Activated T-helper 17 cell treated with anti-CD3 and anti-CD28 coated beads, Interleukin-2, amount 50 U/mL, for 72 hours (primary cell): ENCODE data around the gene UTS2B. TPM values are rescaled to one million over a fixed set of nuclear protein-coding genes. Genes with fewer than 3 reads are reported as not detected.

ENCODE experiments used
- ATAC-seq: fragments of 150-1000 bp; cut with Tn5 transposase; replicated peaks from 2 replicates; pipeline ENCODE4 v1.10.0; 2021; ENCODE audit warnings: mild to moderate bottlenecking, moderate library complexity
- H3K27ac Mint-ChIP-seq: one replicate; pipeline ENCODE4 v1.8.0; 2022; ENCODE audit warnings: mixed read lengths
- H3K27me3 Mint-ChIP-seq: one replicate; pipeline ENCODE4 v1.8.0; 2022; ENCODE audit warnings: mixed read lengths
- H3K36me3 Mint-ChIP-seq: one replicate; pipeline ENCODE4 v1.8.0; 2022; ENCODE audit warnings: low read depth, mild to moderate bottlenecking, mixed read lengths
- H3K4me1 Mint-ChIP-seq: one replicate; pipeline ENCODE4 v1.8.0; 2022; ENCODE audit warnings: mixed read lengths
- H3K4me3 Mint-ChIP-seq: one replicate; pipeline ENCODE4 v1.8.0; 2022; ENCODE audit warnings: mild to moderate bottlenecking, mixed read lengths
- H3K9me3 Mint-ChIP-seq: one replicate; pipeline ENCODE4 v1.8.0; 2022; ENCODE audit warnings: mixed read lengths
- total RNA-seq, 2 donors: library from RNA; stranded (reverse); gene quantifications; one replicate each; pipeline ENCODE4 v1.2.3, GENCODE V29; 2022

The UTS2B gene
- total RNA-seq, 2 donors from 2014 or later, result not detected

DNA sequence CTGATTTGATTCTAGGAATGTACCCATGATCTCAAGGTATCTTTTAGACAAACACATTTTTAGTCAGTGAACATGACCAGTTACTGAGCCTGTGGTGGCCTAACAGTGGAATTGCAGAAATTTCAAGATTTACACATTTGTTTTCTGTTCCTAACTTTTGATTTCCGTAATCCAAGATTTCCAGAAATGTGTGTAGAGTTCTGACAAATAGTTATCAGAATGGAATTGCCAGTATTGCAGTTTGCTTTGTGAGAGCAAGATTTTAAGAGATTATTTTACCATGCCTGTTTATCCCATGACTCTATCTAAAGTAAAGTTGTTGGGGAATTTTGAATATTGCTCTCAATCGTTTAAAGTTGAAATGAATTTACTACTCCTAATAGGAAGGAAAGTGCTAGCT is 11.7 kb upstream of the UTS2B start:
- Mint-ChIP-seq H3K27ac (no peak overlapping the region), H3K4me1 (no peaks in the 10 kb centered on the region)

DNA sequence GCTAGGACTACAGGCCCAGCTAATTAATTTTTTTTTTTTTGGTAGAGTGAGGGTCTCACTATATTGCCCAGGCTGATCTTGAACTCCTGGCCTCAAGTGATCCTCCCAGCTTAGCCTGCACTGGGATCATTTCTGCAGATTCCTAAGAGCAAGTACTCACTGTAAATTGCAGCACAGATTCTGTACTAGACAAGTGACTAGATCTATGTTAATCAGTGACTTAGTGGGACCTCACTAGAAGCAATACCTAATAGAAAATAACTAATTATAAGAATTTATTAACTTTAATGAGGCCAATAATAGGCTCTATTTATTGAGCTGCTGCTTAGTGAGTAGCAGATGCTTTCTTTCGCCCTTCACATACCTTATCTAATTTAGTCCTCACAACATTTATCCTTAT is 10.6 kb upstream of the UTS2B start:
- no peaks in the 10 kb centered on the region for H3K36me3 Mint-ChIP-seq
- H3K27ac Mint-ChIP-seq, result no peak overlapping the region
- ATAC-seq, result no peak
- H3K4me1 Mint-ChIP-seq, result no peaks in the 10 kb centered on the region
- H3K4me3 Mint-ChIP-seq, result no peak overlapping the region
- H3K27me3 Mint-ChIP-seq, result no peaks in the 10 kb centered on the region
- no peaks in the 10 kb centered on the region for H3K9me3 Mint-ChIP-seq

More for the DNA sequence above, 11.7 kb upstream of the UTS2B start:
- Mint-ChIP-seq H3K4me3 (no peak overlapping the region), H3K27me3 (no peaks in the 10 kb centered on the region), H3K36me3 (no peaks in the 10 kb centered on the region), H3K9me3 (no peaks in the 10 kb centered on the region)
- ATAC-seq, result no peak

GRCh38 chr3:191340351-191340750 is 10.0 kb upstream of the UTS2B start:
- ATAC-seq, result no peak
- H3K27ac Mint-ChIP-seq, result no peak overlapping the region
- H3K4me1 Mint-ChIP-seq, result no peaks in the 10 kb centered on the region
- no peaks in the 10 kb centered on the region for H3K9me3 Mint-ChIP-seq
- H3K36me3 Mint-ChIP-seq, result no peaks in the 10 kb centered on the region
- no peaks in the 10 kb centered on the region for H3K27me3 Mint-ChIP-seq
- no peak overlapping the region for H3K4me3 Mint-ChIP-seq

- no peaks in the 10 kb centered on the region for H3K4me1 Mint-ChIP-seq
- no peaks in the 10 kb centered on the region for H3K36me3 Mint-ChIP-seq
- no peaks in the 10 kb centered on the region for H3K27me3 Mint-ChIP-seq
- H3K27ac Mint-ChIP-seq, result no peak overlapping the region
- no peak overlapping the region for H3K4me3 Mint-ChIP-seq
- no peak for ATAC-seq
- H3K9me3 Mint-ChIP-seq, result no peaks in the 10 kb centered on the region
These were observed 9.1 kb upstream of the UTS2B start for GRCh38 chr3:191339316-191339917.

DNA sequence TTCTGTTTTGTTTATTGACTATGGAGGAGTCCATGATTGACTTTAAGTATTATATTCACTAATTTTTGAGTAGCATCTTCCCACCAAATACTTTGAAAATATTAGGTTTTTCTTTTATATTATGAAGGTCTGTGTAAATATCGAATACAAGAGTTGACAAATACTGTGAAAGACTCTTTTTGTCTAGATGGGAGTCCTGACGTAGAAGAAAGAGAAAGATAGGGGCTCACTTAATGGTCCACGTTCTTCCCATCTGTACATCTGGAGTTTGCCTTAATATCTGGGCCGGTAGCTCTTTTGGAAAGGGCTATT is 7.8 kb upstream of the UTS2B start:
- H3K4me3 Mint-ChIP-seq, result peak overlapping the region; percentile 34
- H3K27ac Mint-ChIP-seq, result peak overlapping the region; percentile 28
- no peaks in the 10 kb centered on the region for H3K36me3 Mint-ChIP-seq
- H3K4me1 Mint-ChIP-seq, result no peaks in the 10 kb centered on the region
- H3K27me3 Mint-ChIP-seq, result no peaks in the 10 kb centered on the region
- ATAC-seq, result no peak
- no peaks in the 10 kb centered on the region for H3K9me3 Mint-ChIP-seq

- Mint-ChIP-seq H3K9me3 (no peaks in the 10 kb centered on the region), H3K4me3 (peak overlapping the region; percentile 34), H3K4me1 (no peaks in the 10 kb centered on the region), H3K36me3 (no peaks in the 10 kb centered on the region), H3K27ac (no peak overlapping the region), H3K27me3 (no peaks in the 10 kb centered on the region)
- ATAC-seq, result peak; percentile 34
These were observed 6.5 kb upstream of the UTS2B start for GRCh38 chr3:191336833-191337232.

- peaks cover 6% of the 10 kb centered on the region for H3K4me1 Mint-ChIP-seq
- ATAC-seq, result no peak
- no peaks in the 10 kb centered on the region for H3K36me3 Mint-ChIP-seq
- no peak overlapping the region for H3K27ac Mint-ChIP-seq
- H3K4me3 Mint-ChIP-seq, result no peak overlapping the region
- H3K27me3 Mint-ChIP-seq, result peaks cover 10% of the 10 kb centered on the region
- H3K9me3 Mint-ChIP-seq, result no peaks in the 10 kb centered on the region
These were observed 4.1 kb upstream of the UTS2B start for GRCh38 chr3:191334346-191334893.

GRCh38 chr3:191333298-191333880 is 3.1 kb upstream of the UTS2B start:
- ATAC-seq, result no peak
- Mint-ChIP-seq H3K4me1 (peaks cover 12% of the 10 kb centered on the region), H3K27me3 (peaks cover 15% of the 10 kb centered on the region), H3K9me3 (peaks cover 2% of the 10 kb centered on the region), H3K4me3 (no peak overlapping the region), H3K36me3 (no peaks in the 10 kb centered on the region), H3K27ac (no peak overlapping the region)

DNA sequence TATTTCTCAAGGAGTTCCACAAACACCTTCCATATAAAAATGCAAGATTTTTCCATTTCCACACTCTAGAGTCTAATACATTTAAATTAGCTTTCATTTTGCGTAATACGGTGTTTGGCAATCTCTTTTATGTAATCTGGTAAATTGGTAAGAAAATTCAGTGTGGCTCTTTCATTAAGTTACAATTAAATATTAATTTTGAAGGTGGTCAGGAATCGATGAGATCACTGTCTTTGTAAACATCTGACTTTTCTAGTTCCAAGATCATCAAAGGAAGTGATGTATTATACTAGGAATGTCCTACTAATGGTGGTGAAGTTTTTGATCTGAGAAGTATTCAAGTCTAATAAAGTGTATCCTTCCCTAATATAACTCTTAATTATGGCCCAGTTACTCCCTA is 1.1 kb upstream of the UTS2B start:
- H3K9me3 Mint-ChIP-seq, result peaks cover 3% of the 10 kb centered on the region
- H3K27me3 Mint-ChIP-seq, result peaks cover 20% of the 10 kb centered on the region
- ATAC-seq, result no peak
- H3K4me1 Mint-ChIP-seq, result peaks cover 13% of the 10 kb centered on the region
- H3K36me3 Mint-ChIP-seq, result no peaks in the 10 kb centered on the region
- H3K27ac Mint-ChIP-seq, result peak overlapping the region; percentile 73
- H3K4me3 Mint-ChIP-seq, result peak overlapping the region; percentile 81

DNA sequence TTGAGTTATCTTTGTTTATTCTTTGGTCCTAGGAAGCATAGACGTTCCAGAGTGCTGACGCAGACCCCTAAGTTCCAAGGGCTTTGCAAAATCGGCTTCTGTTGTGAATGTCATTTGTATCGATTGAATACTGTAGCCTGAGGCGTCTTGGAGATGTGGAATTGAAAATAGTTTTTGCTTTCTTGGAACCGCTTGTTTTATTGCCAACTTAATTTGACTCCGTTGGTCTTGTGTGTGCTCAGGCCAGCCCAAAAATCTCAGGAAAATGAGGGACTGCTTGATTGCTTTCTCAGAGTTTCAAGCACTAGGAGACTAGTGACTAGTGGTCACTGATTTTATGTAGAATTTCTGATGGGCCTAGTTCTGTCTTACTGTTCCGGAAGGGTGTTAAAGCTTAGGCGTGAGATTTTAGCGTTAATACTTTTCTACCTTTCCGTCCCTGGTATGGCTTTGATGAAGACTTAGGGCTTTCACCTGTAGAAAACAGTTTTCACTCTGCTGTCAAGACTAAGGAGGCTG is 263 bp upstream of the UTS2B start:
- Mint-ChIP-seq H3K27ac (peak overlapping the region; percentile 73), H3K4me3 (peak overlapping the region; percentile 81)
- no peak for ATAC-seq

GRCh38 chr3:191328962-191329653 is 1.2 kb downstream of the UTS2B start, which contains the start of gene CCDC50:
TSS of gene CCDC50 (plus strand) at chr3:191329394. CDS start at chr3:191329675, 281 bp downstream.
- Mint-ChIP-seq H3K4me3 (peak within 1 kb of the TSS; percentile 81), H3K9me3 (peaks cover 3% of the 10 kb centered on the region), H3K36me3 (no peaks in the 10 kb centered on the region), H3K27me3 (peaks cover 20% of the 10 kb centered on the region), H3K27ac (peak within 1 kb of the TSS; percentile 73), H3K4me1 (peaks cover 13% of the 10 kb centered on the region)
- ATAC-seq, result peak; percentile 62

More for the DNA sequence above, 263 bp upstream of the UTS2B start:
- Mint-ChIP-seq H3K36me3 (no peaks in the 10 kb centered on the region), H3K9me3 (peaks cover 3% of the 10 kb centered on the region), H3K27me3 (peaks cover 20% of the 10 kb centered on the region), H3K4me1 (peaks cover 13% of the 10 kb centered on the region)

GRCh38 chr3:191328383-191328961 is 1.9 kb downstream of the UTS2B start:
- Mint-ChIP-seq H3K4me3 (peak overlapping the region; percentile 74), H3K27me3 (peaks cover 20% of the 10 kb centered on the region), H3K4me1 (peaks cover 13% of the 10 kb centered on the region), H3K36me3 (no peaks in the 10 kb centered on the region), H3K27ac (peak overlapping the region; percentile 72), H3K9me3 (peaks cover 7% of the 10 kb centered on the region)
- peak; percentile 79 for ATAC-seq

DNA sequence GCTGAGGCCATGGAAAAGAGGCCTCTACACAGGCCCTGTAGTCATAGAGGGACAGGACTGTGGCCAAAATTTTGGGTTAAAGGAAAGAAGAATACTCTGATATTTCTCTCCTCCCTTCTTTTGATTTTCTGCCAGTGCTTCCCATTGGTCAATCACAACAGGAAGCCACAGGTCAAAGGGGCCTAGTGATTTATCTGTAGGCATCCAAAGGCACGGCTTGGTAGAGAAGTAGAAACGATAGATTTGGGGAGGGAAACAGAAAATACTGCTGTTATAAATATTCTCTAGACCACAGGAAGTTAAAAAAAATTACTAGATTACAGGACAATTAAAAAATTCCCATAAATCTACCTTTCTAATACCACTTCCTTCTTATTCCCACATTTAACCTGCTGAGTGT is 2.8 kb downstream of the UTS2B start:
- no peaks in the 10 kb centered on the region for H3K36me3 Mint-ChIP-seq
- peaks cover 13% of the 10 kb centered on the region for H3K4me1 Mint-ChIP-seq
- H3K27ac Mint-ChIP-seq, result no peak overlapping the region
- peaks cover 20% of the 10 kb centered on the region for H3K27me3 Mint-ChIP-seq
- H3K9me3 Mint-ChIP-seq, result peaks cover 9% of the 10 kb centered on the region
- no peak overlapping the region for H3K4me3 Mint-ChIP-seq
- ATAC-seq, result no peak

DNA sequence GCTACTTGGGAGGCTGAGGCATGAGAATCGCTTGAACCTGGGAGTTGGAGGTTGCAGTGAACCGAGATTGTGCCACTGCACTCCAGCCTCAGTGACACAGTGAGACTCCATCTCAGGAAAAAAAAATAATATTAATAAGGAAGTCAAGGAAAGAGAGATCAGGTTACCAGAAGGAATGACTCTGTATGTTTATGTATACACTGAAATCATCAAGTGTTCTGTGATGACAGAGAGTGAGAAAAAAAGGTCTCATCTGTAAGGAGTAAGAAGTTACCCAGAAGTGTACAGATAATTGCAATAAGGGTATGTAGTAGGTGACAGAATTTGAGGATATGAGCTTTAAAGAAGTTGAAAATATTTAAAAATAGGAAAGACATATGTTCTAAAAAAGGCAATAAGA is 5.4 kb downstream of the UTS2B start:
- peaks cover 9% of the 10 kb centered on the region for H3K9me3 Mint-ChIP-seq
- peaks cover 8% of the 10 kb centered on the region for H3K4me1 Mint-ChIP-seq
- no peak overlapping the region for H3K27ac Mint-ChIP-seq
- peaks cover 13% of the 10 kb centered on the region for H3K27me3 Mint-ChIP-seq
- ATAC-seq, result no peak
- H3K36me3 Mint-ChIP-seq, result no peaks in the 10 kb centered on the region
- H3K4me3 Mint-ChIP-seq, result no peak overlapping the region
